Breast epithelium (tissue), 3 donors: ENCODE measurements around the gene SLC22A12.

ENCODE experiments used
- CTCF ChIP-seq, 3 donors: fragments of 450-650 bp; IDR thresholded peaks; one replicate each; pipeline ENCODE4 v1.5.1; 2016 to 2017; ENCODE audit warnings: antibody characterized with exemption in 3 of 3, mild to moderate bottlenecking in 3 of 3, moderate library complexity in 3 of 3
- POLR2A ChIP-seq: fragments of 450-650 bp; IDR thresholded peaks from one replicate; pipeline ENCODE4 v1.6.1; 2016; ENCODE audit warnings: antibody characterized with exemption, mild to moderate bottlenecking, moderate library complexity
- POLR2AphosphoS5 ChIP-seq, 3 donors: sonication (generic); formaldehyde crosslinking; IDR thresholded peaks; one replicate each; pipeline ENCODE4 v1.6.1; 2017; ENCODE audit warnings: antibody characterized with exemption in 3 of 3

GRCh38 chr11:64561984-64562722, 28.9 kb upstream of the SLC22A12 start:
- TF ChIP-seq CTCF (IDR thresholded peaks at IDR 0.05) (no peak), POLR2A (no peak), POLR2AphosphoS5 (IDR thresholded peaks at IDR 0.05) (no peak)
